HG02623 (cell line): ENCODE results near the gene SRGAP2C.
"Not testable (repeated sequence)": the region's sequence is repeated elsewhere in the genome, so short reads cannot be mapped to it uniquely, and the experiment has no call there.

Experiments
- ATAC-seq: cut with Tn5 transposase; IDR thresholded peaks from one replicate; pipeline ENCODE4 v1.9.1; 2021; ENCODE audit warnings: moderate library complexity; ENCODE audit not compliant: unreplicated experiment

Gene SRGAP2C

DNA sequence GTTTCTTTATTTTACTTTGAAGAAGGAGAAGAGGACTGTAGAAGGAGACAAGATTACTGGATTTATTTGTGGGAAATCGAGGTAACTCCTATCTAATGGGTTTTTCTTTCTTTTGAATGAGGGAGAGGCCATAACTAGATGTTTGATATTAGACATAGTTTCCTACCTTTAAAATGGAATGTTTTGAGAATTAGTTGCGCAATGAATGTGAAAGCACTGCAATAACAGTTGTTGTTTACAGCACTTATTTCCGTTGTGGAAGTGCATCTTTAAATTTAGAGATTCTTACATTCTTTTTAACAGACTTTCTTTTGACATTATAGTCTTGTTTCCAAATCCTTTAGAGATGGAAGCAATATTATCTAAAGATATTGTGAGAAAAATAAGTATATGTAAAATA lies 229.0 kb downstream of the SRGAP2C start:
- no peak for ATAC-seq

GRCh38 chr1:121414905-121415304 lies 230.1 kb downstream of the SRGAP2C start:
- no peak for ATAC-seq

GRCh38 chr1:121417325-121417923 lies 232.6 kb downstream of the SRGAP2C start:
- ATAC-seq = no peak

GRCh38 chr1:121418369-121419049 lies 233.7 kb downstream of the SRGAP2C start:
- no peak for ATAC-seq

- ATAC-seq = not testable (repeated sequence)
Observed at GRCh38 chr1:121419050-121419615, 234.4 kb downstream of the SRGAP2C start.

- ATAC-seq = not testable (repeated sequence)
Observed at GRCh38 chr1:121421490-121421889, 236.7 kb downstream of the SRGAP2C start.

GRCh38 chr1:121423956-121424355 lies 239.2 kb downstream of the SRGAP2C start:
- ATAC-seq = not testable (repeated sequence)

DNA sequence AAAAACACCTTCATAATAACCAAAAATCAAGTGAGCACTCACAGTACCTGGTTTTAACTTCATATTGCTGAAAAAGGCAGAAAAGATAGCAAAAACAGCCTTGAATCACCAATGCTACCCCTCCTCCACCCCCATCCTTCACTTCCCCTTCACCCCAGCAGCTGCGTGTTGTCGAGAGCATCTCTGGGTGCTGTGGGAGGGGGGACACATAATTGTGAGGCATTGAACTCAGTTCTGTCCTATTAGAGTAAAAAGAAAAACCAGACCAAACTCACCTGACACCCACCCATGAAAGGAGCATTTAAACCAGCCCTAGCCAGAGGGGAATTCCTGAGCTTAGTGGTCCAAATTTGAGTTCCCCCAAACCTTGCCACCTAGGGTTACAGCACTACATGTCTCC lies 248.7 kb downstream of the SRGAP2C start:
- ATAC-seq = not testable (repeated sequence)

DNA sequence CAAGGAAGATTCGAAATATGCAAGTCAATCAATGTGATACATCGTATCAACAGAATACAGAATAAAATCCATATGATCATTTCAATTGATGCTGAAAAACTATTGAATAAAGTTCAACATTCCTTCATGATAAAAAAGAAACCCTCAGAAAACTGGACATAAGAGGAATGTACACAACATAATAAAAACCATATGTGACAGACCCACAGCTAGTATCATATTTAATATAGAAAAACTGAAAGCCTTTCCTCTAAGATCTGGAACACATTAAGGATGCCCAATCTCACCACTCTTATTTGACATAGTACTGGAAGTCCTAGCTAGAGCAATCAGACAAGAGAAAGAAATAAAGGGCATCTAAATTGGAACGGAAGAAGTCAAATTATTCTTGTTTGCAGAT lies 254.1 kb downstream of the SRGAP2C start:
- not testable (repeated sequence) for ATAC-seq

DNA sequence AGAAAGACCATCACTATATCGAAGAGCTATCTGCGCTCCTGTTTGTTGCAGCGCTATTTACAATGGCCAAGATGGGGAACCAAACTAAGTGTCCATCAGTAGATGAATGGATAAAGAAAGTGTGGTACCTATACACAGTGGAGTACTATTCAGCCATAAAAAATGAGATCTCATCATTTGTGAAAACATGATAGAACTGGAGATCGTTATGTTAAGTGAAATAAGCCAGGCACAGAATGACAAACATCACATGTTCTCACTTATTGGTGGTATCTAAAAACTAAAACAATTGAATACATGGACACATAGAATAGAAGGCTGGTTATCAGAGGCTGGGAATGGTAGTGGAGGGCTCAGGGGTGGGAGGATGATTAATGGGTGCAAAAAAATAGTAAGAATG lies 256.2 kb downstream of the SRGAP2C start:
- ATAC-seq = no peak
